NCI-H1436 treated with DMSO at 0.1 percent for 48 hours (cell line): Measurements from ENCODE around the gene SEMA5B.

Source experiments
- DNase-seq: peaks from one replicate; lab custom pipeline; 2025; lab: John Stamatoyannopoulos, UW

Gene SEMA5B

DNA sequence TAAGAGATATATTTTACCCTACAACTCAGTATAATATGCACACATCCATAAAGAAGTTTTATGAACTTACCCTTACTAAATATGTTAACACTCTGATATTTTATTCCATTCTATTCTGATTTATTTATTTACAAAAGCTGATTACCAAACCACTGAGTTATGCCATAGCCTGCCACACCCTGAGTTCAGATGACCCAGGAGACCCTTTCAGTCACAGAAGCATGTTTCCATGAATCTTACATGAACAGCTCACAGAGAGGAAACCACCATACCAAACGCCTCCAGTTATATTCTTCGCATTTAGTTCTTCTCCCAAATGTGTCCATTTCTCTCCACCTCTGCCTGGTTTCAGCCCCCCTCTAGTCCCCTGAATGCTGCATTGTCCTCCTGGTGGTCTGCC, 103.5 kb downstream of the SEMA5B start:
- DNase-seq: no peak

DNA sequence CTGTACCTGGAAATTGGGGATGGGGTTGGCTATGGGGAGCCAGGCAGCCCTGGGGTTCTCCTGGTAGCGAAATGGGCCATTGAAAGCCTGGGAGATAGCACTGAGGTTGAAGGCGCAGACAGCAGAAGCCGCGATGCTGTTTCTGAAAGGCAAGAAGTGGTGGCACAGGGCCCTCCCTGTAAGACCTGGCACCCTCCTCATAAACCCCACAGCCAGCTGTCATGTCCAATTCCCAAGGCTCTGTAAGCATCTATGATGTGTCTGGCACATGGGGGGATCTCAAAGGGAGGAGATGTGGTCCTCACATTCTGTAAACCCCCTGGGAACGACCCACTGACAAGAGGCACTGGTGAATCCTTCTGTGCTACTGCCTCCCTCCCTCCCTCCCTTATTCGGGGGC, 104.0 kb downstream of the SEMA5B start:
- no peak for DNase-seq

DNA sequence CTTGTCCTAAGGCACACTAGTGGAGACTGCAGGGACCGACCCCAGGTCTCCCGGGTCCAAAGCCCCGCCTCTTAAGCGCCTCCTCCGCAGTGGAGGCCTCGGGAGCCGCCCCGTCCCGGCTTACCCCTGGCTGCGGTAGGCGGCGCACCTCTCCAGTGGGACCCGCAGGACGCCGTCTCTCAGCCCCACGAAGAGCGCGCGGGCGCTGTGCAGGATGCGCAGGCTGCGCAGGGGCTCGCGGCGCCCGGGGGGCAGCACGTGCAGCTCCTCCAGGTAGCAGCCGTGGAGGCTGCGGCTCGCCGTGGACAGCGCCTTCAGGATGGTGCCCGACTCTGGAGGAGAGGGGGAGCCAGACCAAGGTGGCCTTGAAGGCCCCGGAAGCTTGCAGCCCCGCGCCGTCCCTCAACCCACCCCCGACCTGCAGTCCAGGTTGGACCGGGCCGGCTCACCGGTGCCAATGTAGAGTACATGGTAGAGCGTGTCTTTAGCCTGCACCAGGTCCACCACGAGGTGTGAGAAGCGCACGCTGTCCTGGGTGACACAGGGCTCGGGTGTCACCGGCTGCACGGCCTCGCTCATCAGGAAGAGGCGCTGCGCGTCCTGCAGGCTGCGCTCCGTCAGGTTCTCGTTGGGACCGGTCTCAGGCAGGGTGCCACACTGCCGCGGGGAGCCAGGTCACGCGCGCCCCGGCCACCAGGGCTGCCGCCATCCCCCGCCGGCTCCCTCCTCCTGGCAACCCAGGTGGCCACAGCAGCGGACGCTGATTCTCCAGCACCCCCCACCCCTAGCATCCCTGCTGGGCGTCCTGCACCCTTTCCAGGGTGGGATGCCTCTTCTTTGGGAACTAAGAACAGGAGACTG, 105.5 kb downstream of the SEMA5B start:
- DNase-seq: no peak

DNA sequence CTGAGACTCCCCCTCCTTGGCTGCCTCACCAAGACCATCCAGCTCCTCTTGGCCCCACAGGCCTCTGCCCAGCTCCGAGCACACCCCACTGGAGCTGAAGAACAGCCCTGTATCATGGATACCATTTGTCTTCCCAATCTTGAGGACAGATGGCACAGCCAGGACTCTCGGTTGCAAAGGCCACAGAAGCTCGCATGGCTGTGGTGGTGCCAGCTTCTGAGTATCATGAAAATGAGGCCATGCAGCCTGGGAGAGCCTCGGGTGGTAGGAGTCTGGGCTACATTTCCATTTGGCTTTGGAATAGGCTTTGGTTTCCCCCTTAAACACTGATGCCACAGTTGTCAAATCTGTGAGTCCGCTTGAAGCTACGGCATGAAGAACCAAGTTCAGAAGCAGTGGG, 106.6 kb downstream of the SEMA5B start:
- DNase-seq: no peak

DNA sequence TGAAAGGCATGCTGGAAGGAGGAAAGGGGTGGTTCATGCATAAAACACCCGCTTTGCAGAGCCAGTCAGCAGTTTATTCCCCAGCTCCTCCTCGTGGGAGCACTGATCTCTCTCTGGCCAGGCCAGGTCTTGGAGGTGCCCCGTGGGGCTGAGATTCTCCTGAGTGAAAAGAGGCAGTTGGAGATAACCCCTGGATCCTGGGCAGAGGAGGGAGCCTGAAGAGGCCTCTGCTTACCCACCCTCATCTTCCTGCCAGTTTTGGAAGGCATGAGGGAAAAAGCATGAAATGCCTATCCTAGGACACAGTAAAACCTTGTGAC, 108.3 kb downstream of the SEMA5B start:
- DNase-seq: no peak

DNA sequence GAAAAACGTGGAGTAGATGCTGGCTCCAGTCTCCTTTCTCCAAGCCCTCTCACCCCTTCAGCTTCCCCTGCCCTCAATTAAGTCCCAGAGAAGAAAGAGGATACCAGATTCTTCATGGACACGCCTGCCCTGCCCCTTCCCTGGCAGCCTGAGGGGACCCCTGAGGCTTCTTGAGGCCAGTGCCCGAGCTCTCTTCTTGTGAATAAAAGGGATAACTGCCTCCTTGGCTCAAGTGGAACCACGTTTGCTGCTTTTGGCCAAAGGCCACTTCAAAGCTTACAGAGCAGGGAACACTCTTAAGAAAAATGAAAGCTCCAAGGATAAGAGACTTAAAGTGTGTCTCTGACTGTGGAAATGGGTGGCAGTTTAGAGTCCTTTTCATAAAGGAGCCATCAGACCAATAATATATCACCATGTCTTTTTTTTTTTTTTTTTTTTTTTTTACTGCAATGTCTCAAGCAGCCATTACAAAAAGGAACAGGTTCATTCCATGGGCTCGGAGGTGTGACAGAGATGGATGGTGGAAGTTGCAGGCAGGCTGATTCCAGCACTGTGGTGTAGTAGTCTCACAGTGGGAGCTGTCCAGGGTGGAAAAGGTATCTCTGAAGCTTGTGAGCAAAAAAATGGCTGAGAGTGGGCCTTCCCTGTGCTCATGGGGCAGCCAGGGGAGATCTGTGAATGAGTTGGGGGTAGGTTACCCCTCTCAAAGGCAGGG, 108.8 kb downstream of the SEMA5B start:
- no peak for DNase-seq

DNA sequence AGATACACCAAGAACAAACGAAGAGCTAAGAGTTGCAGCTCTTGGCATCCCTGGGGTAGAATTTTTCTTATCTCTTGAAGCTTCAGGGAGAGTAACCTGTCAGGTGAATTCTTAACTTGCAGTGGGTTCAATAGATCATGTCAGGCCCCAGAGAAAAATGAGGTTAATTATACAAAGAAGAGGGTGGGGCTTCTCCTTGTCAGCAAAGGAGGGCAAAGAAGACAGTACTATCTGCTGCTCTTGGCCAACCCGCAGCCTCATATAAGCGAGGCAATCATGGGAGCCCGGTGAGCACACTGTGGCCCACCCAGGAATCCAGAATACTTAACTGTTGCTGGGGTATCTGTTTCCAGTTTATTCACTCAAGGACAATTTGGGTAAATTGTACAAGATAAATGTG, 110.2 kb downstream of the SEMA5B start:
- no peak for DNase-seq

DNA sequence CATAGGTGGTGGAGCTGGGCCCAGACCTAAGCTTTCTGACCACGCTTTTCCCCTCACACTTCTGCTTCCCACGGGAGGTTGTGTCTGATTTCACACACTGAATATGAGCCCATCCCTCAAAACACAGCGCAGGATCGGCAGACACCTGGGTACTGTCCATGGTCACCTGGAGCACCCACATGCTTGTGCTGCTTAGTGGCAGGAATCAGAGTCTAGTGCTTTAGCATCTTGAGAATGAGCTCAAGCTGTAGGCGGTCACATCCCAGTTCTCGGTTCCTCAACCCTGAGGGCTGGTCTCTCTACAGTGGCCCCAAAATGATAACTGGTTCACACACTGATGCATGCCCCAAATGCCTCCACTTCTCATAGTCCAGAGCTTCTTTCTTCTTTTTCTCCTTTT, 111.0 kb downstream of the SEMA5B start:
- DNase-seq: no peak

DNA sequence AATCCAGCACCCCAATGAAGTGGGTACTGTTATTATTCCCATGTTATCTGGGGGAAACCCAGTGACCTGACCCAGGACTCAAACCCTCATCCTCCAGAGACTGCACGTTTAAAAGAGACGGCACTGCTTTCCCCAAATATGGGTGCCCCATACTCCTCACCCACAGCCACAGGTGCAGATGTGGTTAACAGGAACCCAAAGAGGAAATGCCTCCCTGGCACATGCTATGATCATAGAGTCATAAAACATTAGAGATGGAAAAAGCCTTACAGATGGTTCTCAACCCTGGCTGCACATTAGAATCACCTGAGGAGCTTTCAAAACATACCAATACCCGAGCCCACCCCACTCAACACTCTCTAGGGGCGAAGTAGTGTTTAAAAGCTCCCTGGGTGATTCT, 111.5 kb downstream of the SEMA5B start:
- no peak for DNase-seq

DNA sequence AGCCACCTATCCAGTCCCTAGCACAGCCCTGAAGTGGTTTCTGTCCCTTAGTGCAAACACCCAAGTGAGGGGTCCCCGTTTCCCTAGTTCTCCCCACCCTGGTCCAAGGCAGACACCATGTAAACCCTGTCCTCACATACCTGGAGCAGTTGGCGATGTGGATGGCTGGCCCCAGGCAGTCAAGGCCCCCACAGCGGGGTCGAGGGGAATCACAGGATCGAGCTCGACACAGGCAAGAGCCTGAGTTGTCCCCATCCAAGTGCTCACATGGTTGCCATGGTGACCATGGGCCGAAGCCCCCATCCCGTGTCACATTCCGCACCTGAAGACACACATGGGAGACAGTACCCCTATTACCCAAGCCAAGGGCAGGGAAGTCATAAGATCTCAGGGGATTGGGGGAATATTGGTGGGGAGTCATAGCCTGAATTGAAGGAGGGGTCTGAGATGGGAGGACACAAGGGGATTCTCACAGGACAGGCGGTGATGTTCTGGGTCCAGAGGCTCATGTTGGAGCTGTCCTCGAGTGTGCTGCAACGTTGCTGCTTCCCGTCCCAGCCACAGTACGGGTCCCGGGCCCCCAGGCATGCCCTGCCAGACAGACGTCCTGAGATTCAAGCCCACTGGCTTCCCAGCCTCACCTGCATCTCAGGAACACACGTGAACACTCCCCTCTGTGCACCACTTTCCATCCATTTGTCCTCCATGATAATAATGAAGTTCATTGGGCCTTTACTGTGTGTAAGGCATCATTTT, 112.1 kb downstream of the SEMA5B start:
- DNase-seq: no peak

DNA sequence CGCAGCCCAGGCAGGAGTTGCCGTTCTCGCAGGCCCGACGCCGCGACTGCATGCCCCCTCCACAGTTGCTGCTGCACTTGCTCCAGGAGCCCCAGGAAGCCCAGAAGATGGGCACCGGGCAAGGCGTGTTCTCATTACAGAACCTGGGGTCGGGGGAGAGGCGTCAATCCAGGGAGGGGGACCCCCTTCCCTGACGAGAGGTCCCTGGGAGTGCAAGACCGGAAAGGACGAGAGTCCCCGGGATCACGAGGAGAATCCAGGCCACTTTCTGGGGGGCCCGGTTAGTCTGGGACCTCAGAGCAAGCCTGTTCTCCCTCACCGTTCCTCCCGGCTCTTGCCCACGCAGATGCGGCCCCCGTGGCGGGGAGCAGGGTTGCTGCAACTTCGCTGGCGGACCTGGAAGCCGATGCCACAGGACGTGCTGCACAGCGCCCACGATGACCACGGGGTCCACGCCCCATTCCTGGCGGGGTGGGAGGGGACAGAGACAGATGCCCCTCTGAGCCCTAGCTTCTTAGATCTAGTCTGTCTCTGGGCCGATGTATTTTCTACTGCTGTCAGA, 113.9 kb downstream of the SEMA5B start:
- DNase-seq: no peak

DNA sequence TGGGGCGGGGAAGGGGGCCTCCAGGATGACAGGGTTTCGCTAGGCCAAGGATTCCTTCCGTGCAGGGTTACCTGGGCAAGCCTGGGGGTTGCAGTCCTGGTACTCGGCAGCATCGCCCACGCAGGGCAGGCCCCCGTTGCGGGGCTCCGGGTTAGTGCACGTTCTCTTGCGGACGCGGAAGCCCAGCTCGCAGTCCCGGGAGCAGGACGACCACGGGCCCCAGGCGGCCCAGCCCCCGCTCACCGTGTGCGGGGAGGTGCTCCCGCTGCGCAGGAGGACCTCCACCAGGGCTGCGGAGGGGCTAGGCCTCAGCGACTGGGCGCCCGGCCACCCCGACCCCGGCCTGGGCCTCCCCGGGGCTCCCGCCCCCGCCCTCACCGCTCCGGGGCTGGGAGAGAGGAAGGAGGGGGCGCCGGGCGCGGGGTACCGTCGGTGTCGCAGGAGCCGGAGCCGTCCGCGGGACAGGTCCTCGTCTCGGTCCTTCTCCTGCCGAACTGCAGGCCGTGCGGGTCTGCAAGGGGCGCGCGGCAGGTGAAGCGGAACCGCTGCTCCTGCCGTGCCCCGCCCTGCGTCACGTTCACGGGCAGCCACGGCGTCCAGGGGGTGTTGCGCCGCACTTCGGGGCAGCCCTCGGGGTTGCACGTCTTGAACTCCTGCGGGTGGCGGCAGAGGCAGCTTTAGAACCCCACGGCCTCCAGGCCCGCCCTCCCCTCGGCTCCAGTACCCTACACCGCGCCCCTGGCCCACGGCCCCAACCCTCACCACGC, 114.6 kb downstream of the SEMA5B start:
- no peak for DNase-seq

DNA sequence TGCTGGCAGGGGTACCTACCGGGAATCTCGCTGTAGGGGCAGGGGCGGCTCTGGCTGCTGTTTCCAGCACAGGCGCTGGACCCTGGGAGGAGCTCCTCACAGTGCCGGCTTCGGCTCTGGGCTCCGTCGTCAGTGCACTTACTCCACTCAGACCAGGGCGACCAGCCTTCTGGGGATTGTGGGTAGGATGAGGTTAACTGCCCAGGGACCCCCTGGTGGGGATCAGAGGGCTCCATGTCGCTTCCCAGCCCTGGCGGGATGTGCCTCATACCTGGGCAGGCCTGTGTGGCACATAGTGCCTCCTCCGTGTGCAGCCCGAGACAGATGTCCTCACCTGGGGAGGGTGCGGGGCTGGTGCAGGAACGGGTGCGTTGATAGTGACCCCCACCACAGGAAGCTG, 115.7 kb downstream of the SEMA5B start:
- DNase-seq: no peak

DNA sequence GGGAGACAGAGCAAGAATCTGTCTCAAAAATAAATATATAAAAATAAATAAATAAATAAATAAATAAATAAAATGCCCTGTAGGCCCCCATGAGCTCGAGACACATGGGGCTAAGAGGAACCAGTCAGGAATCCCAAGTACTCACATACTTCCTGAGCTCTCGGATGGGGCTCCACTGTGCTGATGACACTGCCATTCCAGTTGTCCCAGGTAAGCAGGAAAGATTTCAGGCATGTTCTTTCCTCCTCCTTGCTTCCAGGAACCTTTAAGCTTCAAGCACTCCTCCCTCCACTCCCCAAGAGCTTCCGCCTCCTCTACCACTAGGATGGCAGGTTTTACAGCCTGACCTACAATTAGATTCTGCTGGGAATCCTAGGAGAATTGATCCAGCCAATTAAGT, 119.3 kb downstream of the SEMA5B start:
- DNase-seq: no peak

DNA sequence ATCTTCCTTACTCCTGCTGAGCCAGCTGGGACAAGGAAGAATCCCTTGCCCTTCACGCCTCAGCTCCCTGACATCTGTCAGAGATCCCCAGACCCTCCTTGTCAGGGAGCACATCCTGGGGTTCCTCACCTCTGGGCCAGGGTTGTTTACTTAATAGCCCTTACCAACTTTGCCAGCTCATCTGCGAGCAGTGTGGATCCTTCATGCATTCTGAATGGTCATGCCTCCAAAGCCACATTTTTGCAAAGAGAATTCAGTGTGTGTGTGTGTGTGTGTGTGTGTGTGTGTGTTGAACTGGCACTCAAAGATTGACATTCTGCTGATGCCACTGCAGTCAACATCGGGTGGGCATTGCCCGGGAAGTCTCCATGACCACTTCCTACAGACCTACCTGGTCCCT, 120.1 kb downstream of the SEMA5B start:
- DNase-seq: no peak

DNA sequence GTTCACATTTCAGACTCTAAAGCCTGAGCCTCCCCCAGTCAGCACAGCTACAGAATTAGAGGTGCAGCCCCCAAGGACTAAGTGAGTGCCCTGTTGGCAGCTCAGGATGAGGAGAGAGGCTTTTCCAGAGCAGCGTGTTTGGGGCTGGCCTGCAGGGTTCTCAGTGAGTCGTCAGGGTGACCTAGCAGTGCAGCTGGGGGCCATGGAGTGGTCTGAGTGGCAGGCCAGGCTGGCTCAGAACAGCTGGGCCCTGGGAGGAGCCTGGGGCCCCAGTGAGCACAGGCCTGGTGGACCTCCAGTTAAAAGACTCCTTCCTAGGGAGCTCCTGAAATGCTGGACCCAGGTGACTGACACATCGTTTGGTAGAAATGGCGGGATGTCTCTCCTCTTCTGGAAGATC, 124.4 kb downstream of the SEMA5B start:
- no peak for DNase-seq

DNA sequence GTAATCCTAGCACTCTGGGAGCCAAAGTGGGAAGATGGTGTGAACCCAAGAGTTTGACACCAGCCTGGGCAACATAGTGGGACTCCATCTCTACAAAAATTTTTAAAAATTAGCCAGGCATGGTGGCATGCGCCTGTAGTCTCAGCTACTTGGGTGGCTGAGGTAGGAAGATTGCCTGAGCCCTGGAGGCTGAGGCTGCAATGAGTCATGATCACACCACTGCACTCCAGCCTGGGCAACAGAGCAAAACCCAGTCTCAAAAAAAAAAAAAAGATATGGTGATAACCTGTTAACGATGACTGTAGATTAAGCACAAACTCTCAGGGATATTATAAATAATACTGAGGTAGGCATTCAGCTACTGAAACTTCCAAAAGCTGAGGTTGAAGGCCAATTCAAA, 125.2 kb downstream of the SEMA5B start:
- no peak for DNase-seq

DNA sequence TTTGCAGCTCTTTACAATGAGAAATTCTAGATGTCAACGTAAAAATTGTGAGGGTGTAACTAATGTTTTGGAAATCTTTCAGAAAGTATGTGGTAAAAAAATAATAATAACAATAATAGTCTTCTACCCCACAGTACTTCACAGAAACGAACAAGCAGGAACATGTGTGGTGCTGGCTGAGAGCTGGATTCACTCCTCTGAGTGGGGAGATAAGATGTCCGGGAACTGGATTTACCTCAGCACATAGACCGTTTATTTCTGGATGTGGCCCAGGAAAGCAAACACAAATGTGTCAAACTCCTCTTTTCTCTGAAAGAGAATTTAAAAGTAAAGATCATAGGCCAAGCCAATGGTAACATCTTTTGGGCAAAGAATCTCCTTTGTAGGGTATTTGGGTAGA, 129.3 kb downstream of the SEMA5B start:
- no peak for DNase-seq

DNA sequence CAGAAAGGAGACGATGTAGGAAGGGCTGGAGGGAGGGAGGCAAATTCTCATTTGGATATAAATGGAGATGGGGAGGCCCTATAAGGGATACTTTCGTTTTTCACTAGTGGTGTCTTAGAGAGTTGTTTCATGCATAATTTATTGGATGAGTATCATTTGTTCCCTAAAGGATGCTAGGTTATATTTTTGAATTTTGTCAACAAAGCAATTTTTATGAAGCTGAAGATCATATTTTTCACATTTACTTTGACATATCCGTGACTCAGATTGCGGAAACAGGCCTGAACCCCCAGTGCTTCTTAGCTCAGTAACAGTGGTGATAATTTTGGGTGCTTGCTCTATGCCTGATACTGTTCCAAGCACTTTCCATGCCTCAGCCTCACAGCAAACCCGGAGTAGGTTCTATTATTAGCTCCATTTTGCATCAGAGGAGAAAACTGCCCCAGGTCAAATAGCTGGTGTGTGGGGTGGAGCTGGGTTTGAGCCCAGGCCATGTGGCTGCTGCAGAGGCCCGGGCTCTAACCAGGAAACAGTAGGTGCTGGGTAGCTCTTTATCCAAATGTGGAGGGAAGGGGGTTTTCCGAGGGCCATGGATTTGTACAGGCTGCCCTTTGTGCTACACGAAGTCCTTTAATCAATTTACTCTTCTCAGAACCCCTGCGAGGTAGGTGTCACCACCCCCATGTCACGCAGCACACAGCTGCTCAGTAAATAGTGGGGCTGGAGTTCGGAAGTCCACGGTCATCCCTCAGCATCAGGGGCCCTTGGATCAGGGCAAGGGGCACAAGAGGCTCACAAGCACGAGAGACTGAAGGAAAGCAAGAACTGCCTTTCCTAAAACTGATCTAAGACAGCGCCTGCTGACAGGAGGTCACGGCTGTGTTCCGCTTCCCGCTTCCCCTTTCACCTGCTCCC, 133.6 kb downstream of the SEMA5B start:
- no peak for DNase-seq

DNA sequence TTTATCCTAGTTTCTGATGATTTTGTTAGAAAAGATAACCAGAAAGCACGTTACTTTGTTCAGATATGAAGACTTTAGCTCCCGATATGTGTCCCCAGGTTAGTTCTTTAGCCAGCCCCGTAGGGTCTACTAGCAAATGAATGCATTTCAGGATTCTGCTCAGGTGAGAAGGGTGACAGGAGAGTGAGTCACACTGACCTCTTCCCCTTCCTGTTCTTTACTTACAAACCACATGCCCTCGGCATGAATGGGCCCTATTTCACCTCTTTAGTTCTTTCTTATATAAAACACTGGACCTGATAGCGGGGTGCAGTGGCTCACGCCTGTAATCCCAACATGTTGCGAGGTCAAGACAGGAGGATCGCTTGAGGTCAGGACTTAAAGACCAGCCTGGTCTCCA, 134.3 kb downstream of the SEMA5B start:
- no peak for DNase-seq
